OCI-M2 (cell line): Measurements from ENCODE around the gene MAPKAPK2.
A peak's percentile ranks its signal among the peaks of the same experiment; 100 is the strongest.

Experiments used
- DNase-seq: peaks from one replicate; lab custom pipeline; 2025; ENCODE audit not compliant: unreplicated experiment; lab: John Stamatoyannopoulos, UW

MAPKAPK2 gene

GRCh38 chr1:206717674-206717989, 32.9 kb downstream of the MAPKAPK2 start:
- DNase-seq: no peak

GRCh38 chr1:206719169-206719839, 34.6 kb downstream of the MAPKAPK2 start:
- DNase-seq: no peak

DNA sequence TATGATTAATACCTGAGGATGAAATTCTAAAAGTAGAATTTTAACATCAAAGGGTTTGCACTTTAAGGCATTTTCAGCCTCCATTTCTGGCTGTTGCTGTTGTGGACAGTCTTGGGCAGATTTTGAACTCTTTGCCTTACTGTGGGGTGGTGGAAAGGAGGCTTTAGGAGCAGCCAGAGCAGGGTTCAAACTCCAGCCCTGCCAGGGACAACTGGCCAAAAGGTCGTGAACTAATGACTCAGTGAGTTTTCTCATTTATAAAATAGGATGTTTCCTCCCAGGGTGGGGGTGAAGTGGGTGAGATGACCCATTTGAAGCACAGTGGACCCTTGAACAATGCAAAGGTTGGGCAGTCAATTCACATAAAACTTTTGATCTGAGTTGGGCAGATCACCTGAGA, 36.7 kb downstream of the MAPKAPK2 start:
- no peak for DNase-seq

DNA sequence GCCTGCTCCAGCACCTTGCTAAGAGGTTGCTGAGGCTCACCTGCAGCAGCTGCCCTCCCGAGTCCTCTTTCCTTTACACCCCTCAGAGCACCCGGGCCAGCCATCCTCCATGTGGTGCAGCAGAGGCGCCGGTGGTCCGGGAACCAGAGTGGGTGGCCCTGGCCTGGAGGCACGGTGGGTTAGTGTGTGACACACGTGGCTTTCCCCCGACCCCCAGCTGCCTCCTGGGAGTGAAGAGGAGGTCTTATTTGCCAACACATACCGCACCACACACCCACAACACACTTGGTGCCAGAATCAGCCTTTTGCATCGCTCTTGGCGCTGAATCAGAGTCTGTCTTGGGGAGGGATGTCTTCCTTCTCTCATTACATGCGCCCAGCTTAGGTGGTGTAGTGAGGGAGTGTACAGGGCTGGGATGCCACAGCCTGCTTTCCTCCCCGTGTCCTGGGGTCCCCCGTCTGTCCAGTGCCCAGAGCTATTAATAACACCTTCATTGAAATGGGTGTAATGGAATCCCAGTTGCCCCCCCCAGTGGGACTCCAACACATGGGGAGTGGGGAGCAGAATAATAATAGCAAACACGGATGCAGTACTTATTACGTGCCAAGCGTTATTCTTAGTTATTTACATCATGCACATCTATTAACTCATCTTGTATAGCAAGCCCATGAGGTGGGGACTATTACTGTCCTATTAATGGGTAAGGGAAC, 38.2 kb downstream of the MAPKAPK2 start:
- DNase-seq: no peak

GRCh38 chr1:206723462-206723804, 38.7 kb downstream of the MAPKAPK2 start:
- DNase-seq: no peak

GRCh38 chr1:206723805-206724472, 39.2 kb downstream of the MAPKAPK2 start:
- DNase-seq: no peak

DNA sequence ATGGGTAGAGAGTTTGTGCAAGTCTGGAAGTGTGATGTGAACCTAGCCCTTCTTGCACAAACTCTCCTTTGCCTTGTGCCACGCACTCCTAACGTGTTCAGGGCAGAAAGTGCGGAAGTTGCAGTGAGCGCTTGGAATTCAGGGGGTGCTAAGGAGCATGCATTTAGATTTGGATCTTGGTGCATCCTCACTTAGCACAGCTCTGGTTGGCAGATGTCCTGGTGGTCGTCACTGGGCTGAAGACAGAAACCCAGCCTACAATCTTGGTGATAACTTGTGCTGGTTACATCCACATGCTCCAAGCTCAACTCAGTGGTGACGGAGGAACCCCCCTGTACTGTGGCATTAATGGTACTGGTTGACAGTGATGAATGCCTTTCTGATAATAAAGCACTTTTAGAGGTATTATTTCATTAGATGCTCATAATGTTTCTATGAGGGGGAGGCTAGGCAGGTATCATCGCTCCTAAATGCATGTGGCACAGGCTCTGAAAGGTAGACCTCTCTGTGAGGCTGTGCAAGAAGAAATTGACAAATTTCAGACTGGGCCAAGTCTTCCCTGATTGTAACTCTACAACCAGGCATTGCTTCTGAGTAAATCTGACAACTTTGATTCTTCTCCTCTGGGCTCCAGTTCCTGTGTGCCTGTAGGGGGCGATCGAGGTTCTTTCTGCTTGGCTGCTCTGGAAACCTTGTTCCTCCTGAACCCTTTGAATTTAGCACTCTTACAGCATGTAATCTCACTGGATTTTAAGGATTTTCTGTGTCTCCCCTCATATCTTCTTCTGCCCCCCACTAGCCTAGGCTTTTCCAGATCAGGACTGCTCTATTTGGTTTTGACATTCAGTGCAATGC, 40.6 kb downstream of the MAPKAPK2 start:
- DNase-seq: peak; percentile 3

DNA sequence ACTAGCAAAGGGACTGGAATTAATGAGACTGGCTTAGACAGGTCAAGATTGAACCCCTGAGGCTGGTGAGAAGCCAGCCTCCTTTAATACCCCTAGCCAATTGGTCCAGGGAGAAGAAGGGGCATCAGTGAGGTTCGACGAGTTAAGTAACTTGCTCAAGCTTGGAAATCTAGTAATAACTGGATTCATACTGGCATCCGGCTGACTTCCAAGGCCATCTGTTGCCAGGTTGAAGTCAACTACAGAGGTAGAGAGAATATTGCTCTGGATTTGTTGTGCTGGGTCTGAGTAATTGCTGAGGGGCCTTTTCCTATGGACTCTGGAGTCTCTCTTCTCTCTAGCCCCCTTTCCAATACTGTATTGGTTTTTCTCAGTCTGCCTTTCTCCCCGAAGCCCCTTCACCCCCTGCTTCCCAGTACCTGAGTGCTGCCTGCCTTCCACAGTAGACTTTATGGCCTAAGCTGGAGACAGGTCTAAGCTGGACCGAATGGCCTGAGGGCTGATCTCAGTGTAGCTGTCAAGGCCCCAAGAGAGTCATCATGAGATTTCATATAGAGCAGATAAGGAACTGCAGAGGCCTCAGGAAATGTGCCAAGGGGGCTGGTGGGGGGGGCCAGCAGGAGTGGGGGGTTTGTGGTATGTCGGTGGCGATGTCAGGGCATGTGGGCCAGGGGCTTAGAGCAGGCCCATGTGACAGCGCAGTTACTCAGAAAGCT, 43.4 kb downstream of the MAPKAPK2 start:
- DNase-seq: no peak

GRCh38 chr1:206728697-206728987, 43.9 kb downstream of the MAPKAPK2 start:
- no peak for DNase-seq

- no peak for DNase-seq
Observed at GRCh38 chr1:206729050-206729449, 44.3 kb downstream of the MAPKAPK2 start.

- DNase-seq: no peak
Observed at GRCh38 chr1:206729507-206729906, 44.8 kb downstream of the MAPKAPK2 start.

- no peak for DNase-seq
Observed at GRCh38 chr1:206732508-206732907, 47.8 kb downstream of the MAPKAPK2 start.

GRCh38 chr1:206732992-206733391, 48.3 kb downstream of the MAPKAPK2 start:
- DNase-seq: no peak

DNA sequence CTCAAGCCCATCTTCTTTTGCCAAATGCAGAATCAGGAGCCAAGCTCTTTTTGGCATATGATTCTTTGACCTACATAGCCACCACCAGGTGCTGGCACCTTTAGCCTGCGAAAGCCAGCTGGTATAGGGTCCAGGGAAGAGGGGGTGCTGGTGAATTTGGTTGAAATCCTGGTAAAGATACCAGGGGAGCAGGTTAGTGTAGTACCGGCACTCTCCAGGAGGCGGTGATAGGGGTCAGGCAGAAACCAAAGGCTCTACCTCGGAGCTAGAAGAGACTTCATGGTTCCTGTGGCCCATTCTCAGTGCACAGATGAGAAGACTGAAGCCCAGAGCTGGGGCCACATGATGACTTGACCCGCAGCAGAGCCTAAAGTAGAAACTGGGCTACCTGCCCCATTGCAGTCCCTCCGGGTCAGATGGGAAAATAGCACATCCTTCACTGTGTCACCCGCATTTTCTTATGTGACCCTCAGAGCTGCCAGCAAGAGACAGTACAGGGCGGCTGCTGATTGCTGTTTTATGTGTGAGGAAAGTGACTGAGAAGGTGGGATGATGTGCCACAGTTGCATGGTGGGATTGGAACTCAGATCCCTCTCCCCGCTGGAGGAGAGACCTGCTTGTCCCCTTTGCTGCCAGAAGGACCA, 49.9 kb downstream of the MAPKAPK2 start:
- DNase-seq: no peak

DNA sequence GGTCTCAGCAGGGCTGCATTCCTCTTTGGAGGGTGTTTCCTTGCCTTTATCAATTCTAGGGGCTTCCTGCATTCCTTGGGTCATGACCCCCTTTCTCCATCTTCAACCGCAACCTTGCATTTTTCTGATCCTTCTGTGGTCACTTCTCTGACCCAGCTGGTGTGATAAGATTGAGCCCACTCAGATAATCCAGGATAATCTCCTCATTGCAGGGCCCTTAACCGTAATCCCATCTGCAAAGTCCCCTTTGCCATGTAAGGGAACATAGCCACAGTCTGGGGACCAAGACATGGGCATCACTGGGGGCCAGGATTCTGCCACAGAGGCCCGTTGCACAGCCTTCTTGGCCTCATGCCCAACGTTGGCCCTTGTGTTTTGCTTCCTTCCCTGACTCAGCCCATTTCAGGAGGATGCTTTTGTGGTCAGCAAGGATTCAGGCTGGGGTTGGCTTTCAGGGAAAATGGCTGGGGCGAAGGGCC, 50.9 kb downstream of the MAPKAPK2 start:
- peak; percentile 9 for DNase-seq

DNA sequence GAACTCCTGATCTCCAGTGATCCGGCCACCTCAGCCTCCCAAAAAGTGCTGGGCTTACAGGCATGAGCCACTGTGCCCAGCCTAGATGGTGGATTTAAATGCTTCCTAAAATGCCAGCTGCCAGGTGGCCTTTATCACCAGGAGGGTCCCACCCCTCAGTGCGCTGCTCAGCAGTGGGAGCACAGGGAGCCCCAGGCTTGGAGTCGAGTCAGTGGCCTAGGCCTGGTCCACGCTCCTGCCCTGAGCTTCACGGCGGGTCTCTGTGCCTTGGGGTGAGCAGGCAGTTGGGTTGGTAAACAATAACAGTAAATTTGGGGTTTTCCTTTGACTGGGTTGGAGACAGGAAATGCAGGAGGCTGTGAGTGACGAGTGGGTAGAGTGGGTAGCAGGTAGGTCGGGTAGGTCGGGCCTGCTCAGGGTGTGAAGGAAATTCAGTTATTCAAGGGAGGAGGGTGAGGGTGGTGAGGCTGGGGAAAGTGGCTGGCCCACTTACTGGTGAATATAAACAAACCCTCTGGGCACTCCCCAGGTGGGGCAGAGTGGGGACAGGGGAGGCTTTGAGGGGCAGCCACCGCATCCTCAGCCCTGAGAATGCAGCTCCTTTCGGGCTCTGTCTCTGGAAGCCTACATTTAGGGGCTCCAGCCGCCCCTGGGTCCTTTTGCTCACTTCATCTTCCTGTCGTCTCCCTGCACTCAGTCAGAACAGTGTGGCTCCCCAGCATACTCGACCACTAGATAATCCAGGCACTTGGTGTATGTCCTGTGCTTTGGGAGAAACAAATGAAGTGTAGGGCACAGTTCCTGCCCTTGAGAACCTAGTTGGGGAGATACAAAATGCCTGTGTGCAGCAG, 52.4 kb downstream of the MAPKAPK2 start:
- DNase-seq: no peak

GRCh38 chr1:206737729-206738201, 53.1 kb downstream of the MAPKAPK2 start:
- no peak for DNase-seq

- DNase-seq: no peak
Observed at GRCh38 chr1:206738370-206739366, 54.0 kb downstream of the MAPKAPK2 start.
